ENCODE results near the gene TBC1D22A.

DNA sequence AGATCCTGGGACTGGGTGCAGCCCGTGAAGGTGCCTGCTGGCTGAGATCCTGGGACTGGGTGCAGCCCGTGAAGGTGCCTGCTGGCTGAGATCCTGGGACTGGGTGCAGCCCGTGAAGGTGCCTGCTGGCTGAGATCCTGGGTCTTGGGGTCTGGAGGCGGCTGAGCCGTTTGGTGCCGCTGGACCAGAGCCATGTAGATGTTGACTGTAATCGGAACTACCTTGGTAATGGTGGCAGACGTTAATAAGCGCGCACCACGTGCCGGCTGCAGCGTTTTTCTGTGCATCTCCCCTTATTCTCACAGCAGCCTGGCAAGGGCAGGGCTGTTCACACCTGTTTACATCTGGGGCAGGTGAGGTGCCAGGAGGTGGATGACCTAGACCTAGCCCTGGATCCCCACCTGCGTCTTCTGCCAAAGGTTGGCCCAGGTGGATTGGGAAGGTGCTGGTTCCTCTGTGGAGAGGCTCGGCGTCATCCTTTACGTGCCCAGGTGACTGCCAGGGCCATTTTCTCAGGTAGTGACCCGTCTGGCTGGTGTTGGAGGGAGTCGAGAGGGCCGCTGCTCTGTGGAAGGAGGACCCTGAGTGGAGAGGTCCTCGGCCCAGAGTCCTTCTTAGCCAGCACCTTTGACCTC is 382.5 kb downstream of the TBC1D22A start:
- TF ChIP-seq EZH2 (IDR thresholded peaks at IDR 0.05; ENCODE audit: low read length) = no peak
- TF ChIP-seq, protein P1, sequence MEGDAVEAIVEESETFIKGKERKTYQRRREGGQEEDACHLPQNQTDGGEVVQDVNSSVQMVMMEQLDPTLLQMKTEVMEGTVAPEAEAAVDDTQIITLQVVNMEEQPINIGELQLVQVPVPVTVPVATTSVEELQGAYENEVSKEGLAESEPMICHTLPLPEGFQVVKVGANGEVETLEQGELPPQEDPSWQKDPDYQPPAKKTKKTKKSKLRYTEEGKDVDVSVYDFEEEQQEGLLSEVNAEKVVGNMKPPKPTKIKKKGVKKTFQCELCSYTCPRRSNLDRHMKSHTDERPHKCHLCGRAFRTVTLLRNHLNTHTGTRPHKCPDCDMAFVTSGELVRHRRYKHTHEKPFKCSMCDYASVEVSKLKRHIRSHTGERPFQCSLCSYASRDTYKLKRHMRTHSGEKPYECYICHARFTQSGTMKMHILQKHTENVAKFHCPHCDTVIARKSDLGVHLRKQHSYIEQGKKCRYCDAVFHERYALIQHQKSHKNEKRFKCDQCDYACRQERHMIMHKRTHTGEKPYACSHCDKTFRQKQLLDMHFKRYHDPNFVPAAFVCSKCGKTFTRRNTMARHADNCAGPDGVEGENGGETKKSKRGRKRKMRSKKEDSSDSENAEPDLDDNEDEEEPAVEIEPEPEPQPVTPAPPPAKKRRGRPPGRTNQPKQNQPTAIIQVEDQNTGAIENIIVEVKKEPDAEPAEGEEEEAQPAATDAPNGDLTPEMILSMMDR (optimal IDR thresholded peaks at IDR 0.05 in 1 of 3, IDR thresholded peaks at IDR 0.05 in 1 of 3, conservative IDR thresholded peaks at IDR 0.05 in 1 of 3; ENCODE audit: extremely low read depth in 1 of 3, insufficient read depth in 2 of 3, low read length in 3 of 3) = no peak

All from keratinocyte (primary cell).